NCI-H2029 (cell line): ENCODE data around the gene FGF9.
A peak's percentile ranks its signal among the peaks of the same experiment; 100 is the strongest.

Source experiments
- DNase-seq: peaks from one replicate; lab custom pipeline; 2025; lab: John Stamatoyannopoulos, UW

Gene FGF9

DNA sequence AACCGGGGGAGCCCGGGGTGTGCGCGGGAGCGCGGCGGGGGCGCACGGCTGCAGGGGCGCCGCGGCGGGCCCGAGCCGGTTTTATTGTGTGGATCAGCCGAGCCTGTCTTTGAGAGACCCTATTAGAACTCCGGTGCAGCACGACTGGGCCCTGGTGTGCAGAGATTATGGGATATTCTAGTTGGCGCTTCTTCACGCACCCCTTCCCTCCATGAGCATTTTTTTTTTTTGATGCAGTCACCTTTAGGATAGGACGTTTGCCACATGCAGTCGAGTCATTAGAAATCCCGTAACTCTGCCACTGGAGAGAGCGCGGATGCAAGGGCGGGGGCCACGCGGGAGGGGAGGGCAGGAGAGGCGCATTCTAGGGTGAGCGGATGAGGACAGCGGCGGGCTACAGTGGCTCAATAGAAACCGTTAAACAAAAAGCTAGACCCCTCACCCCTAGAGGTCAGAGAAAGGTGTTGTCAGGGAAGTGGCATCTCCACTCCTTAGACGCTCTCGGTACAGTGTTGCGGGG, 3.7 kb downstream of the FGF9 start:
- no peak for DNase-seq

- peak; percentile 61 for DNase-seq
Observed at GRCh38 chr13:21675095-21675991, 4.5 kb downstream of the FGF9 start.

GRCh38 chr13:21676611-21677021, 5.7 kb downstream of the FGF9 start:
- DNase-seq, result no peak

GRCh38 chr13:21677075-21677623, 6.3 kb downstream of the FGF9 start:
- no peak for DNase-seq

DNA sequence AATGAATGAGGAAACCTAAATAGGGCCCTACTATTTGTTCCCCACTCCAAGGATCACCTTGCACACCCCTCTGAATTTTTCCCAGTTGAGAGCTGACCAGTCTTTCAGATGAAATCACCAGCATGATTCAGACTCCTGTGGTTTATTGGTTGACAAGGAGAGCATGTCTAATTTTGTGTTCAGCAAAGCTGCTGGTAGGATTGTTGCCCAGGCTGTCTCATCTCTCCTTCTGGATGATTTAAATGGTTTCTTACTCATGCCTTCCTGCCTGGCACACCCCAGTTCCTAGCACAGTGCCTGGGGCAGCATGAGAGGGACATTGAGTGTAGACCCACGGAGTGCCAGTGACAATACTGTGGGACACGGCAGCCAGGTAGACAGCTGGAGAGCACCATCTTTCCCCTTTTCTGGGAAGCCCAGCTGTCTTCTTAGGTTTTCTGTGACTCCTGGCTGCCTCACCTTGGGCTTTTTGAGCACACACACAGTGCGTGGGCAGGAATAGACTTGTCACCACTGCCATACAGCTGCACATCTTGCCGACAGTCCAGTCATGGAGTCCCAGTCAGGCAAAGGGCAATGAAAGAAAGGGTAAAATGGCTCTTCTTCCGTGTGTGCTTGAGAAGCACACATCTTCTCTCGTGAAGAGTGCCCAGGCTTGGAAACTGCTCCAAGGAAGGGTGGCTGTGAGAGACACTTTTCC, 12.3 kb downstream of the FGF9 start:
- DNase-seq, result no peak

DNA sequence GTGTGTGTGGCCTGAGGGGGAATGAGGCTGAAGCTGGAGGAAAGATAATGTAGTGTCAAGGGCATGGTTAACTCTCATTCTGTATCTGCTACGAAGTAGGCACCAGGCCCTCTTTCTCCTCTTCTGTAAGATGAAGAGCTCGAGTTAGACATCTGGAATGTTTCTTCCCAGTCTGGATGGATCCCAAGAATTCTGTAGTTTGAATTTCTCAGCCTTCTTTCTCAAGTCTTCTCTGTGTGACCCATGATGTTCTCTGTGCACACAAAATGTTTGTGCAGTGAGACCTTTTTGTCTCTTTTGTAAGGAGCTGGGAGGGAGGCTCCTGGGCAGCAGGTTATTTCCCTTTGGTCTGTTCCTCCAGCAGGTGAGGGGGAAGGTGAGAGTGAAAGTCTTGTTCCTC, 13.7 kb downstream of the FGF9 start:
- DNase-seq, result no peak

DNA sequence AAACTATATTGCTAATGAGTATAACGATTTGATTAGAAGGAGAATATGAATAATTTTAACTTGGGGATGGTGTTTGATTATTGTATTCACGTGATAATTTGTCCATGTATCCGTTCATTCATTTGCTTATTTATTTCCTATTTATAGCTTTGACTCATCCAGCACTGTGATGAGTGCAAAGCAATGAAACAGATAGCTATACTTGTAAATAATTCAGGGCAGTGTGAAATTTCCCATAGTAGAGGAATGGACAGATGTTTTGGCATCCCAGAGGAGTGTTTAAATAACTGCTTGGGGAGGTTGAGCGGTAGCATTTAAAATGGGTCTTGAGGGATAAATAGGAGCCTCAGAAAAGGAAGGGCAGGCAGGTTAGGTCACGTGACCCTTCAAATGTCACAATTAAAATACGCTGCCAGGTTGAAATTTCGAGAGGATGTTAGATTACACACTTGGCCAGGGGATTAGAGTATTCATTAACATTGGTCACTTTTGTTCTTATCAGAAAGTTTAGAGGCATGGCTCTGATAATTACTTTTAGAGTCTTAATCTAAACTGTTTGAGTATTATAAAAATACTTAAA, 14.7 kb downstream of the FGF9 start:
- no peak for DNase-seq

- DNase-seq, result no peak
Observed at GRCh38 chr13:21686751-21687391, 16.0 kb downstream of the FGF9 start.

DNA sequence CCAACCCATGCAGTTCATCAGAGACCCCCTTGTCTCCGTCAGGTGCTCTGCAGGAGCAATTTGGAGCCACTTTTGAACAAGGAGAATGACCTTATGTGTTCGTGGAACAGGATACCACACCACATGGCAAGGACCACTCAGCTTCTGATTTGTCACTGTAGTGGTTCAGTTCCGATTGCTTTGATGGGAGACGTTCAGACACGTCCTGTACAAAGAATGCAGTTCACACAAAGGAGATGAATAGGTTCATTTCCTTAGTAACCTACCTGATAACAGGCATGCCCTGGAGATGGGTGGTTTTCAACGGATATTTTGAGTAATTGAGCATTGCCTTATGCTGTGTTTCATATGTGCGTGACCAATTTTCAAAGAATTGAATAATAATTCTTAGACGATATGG, 17.2 kb downstream of the FGF9 start:
- DNase-seq, result no peak

DNA sequence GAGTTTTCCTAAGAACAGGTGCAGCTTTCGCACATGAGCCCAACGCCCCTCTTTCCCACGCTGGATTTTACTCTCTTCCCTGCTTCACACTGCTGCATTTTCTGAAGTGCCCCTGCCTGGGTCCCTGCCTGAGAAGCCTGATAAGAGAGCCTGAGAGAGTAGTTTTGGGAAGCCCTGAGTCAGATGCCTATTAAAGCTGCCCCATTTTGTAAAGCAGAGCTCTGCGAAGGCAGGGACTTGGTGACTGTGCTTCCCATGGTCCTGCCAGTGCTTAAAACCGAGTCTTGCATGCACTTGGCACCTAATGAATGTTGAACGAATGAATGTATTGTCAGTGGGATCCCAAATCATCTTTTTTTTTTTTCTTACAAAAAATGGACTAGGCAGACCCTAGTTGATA, 18.2 kb downstream of the FGF9 start:
- no peak for DNase-seq

GRCh38 chr13:21690955-21691354, 20.1 kb downstream of the FGF9 start:
- DNase-seq, result no peak

GRCh38 chr13:21691500-21691899, 20.6 kb downstream of the FGF9 start:
- no peak for DNase-seq

GRCh38 chr13:21691928-21692327, 21.1 kb downstream of the FGF9 start:
- DNase-seq, result no peak

GRCh38 chr13:21694831-21695230, 24.0 kb downstream of the FGF9 start:
- no peak for DNase-seq

- no peak for DNase-seq
Observed at GRCh38 chr13:21695546-21695945, 24.7 kb downstream of the FGF9 start.

- no peak for DNase-seq
Observed at GRCh38 chr13:21696865-21697448, 26.1 kb downstream of the FGF9 start.

- no peak for DNase-seq
Observed at GRCh38 chr13:21698817-21699679, 28.2 kb downstream of the FGF9 start.

DNA sequence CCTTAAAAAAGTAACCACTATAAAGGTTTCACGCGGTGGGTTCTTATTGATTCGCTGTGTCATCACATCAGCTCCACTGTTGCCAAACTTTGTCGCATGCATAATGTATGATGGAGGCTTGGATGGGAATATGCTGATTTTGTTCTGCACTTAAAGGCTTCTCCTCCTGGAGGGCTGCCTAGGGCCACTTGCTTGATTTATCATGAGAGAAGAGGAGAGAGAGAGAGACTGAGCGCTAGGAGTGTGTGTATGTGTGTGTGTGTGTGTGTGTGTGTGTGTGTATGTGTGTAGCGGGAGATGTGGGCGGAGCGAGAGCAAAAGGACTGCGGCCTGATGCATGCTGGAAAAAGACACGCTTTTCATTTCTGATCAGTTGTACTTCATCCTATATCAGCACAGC, 30.6 kb downstream of the FGF9 start:
- DNase-seq, result no peak

DNA sequence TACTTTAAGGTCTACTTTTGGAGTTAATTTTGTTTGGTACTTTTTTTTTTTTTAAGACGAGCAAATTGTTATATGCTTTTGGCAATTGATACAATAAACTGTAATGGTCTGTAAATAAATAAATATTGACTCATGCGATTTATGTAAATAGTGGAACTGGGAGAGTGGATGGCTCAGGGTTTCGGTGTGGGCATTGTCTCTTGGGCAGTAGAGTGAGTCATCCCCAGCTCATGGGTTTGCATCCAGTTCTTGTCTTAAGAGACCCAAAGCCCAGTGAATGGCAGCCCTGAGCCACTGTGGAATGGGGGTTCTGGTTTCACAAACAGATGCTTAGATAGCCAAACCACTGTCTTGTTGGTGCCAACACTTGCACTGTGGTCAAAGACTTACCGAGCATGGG, 33.0 kb downstream of the FGF9 start:
- DNase-seq, result peak; percentile 59

DNA sequence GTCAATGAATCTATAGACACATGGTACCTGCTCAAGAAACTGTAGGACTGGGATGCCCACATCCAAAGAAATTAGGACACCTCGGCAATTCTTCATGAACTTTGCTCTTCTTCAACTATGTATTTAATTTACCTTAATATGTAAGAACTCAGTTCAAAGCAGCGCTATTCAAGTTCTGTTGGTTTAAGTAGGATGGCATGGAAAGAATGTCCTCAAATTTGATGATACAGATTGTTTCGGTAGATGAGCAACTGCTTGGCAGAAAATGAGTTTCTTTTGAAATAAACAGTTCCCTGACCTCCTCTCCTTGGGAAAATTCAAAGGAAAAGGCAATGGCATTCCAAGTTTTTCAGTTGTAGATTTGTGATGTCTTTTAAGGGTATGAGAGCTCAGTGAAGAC, 36.7 kb downstream of the FGF9 start:
- DNase-seq, result no peak

DNA sequence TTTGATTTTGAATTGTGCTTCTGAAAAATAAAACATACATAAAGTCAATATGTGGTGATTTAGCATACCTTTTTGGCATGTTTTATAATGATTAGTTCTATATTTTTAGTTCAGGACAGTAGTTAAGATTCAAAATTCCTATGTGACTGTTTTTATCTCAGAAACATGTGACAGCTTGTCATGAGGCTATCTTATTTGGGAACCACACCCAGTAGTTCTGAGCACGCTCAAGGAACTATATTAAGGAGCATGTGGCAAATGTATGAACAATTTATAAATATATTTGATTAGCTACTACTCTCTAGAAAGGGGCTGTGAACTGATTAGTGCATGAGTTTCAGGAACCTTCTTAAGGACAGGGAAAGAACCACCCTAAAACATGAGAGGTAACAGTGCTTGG, 38.8 kb downstream of the FGF9 start:
- no peak for DNase-seq
